DMS114 treated with DMSO at 0.1 percent for 48 hours (cell line): ENCODE measurements around the gene CDC42BPA.
"Not testable (repeated sequence)": the region's sequence is repeated elsewhere in the genome, so short reads cannot be mapped to it uniquely, and the experiment has no call there.

Experiments
- DNase-seq: peaks from one replicate; lab custom pipeline; 2025; ENCODE audit not compliant: unreplicated experiment; lab: John Stamatoyannopoulos, UW

CDC42BPA gene

GRCh38 chr1:227308367-227309336 is 9.6 kb downstream of the CDC42BPA start:
- no peak for DNase-seq

DNA sequence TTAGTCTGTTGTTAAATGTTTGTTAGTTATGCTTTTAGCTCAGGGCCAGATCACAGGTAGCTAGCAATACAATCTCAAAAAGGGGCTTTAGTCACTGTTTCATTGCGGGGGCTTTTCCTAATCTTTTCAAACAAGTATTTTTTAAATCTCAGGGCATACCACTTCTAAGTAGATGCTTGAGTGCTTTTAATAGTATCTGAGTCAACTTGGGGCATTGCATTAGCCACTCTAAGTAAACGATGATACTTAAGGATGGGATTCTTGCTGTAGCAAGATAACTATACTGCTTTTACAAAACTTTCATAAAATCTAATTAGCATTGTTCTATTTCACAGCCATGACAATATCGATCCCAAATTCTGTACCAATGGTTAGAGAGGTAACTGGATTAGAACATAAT is 11.6 kb downstream of the CDC42BPA start:
- DNase-seq: no peak

DNA sequence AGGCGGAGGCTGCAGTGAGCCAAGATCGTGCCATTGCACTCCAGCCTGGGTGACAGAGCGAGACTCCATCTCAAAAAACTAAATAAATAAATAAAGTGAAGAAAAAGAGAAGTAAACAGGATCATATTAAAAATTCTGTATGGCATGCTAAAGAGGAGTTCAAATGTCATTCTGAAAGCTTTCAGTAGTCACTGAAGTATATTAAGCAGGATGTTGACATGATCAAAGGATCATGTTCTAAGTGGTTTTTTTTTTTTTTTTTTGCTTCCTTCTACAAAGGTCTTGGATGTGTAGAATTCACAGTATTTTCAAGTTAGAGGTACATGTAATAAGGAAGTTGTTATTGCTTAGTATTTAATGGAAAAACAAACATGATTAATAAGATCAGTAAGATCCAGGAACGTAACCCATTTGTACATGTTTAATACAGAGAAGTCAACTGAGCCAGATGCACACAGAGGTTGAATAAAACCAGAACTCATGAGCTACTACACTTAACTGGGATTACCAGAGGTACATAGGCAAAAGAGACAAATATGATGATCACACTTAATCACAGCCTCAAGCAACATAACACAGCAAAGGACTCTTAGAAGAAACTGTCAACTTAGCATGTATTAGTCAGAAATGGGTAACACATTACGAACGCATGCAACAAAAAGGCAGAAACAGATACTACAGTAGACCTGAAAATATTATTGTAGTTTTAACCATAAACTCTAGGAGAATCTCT is 12.2 kb downstream of the CDC42BPA start:
- no peak for DNase-seq

DNA sequence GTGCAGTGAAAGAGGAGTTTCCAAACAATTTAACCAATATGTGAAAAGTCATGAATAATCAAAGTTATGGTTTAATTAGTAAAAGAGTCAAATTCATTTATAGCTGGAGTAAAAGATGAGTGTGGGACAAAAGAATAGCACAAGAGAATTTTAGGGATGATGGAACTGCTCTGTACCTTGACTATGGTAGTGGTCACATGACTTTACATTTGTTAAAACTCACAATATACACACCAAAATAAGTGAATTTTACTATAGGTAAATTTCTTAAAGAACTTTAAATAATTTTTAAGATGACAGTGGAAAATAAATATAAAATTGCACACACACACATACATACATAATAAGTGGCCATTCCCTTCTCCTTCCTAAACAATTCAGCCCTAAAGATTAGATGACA is 13.6 kb downstream of the CDC42BPA start:
- no peak for DNase-seq

- no peak for DNase-seq
These were observed 14.6 kb downstream of the CDC42BPA start for GRCh38 chr1:227303662-227304061.

- no peak for DNase-seq
These were observed 17.6 kb downstream of the CDC42BPA start for GRCh38 chr1:227300682-227301081.

GRCh38 chr1:227299688-227300087 is 18.6 kb downstream of the CDC42BPA start:
- DNase-seq: no peak

- no peak for DNase-seq
These were observed 19.1 kb downstream of the CDC42BPA start for GRCh38 chr1:227299241-227299627.

DNA sequence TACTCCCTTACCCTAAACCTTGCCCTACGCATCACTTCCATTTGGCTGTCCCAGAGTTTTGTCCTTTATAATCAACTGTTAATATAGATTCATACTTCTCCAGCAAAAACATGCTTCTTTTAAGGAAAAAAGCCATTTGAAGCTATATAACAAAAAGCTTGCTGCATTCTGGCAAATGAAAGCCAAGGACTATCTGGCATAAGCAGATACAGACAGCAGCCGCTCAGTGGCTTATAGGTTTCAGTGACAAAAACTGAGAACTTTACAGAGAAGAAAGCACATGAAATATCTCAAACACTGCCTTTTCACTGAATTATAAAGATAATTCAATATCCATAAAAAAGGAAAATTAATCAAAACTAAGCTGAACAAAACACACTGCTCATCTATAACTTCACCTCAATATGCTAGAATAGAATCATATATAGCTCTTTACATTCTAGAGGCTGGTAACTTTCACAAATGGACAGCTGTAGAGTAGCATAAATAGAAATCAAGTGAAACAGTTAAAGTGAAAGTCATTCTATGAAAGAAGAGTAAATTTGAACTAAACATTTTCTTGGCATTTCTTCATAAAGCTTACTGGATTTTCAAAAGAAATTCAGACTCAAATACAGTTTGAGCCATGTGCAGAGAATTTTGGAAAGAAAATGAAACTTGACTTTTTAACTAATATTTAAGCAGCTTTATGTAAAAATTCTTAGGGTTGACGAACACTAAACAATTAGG is 19.6 kb downstream of the CDC42BPA start:
- DNase-seq: no peak

- no peak for DNase-seq
These were observed 21.1 kb downstream of the CDC42BPA start for GRCh38 chr1:227297073-227297793.

DNA sequence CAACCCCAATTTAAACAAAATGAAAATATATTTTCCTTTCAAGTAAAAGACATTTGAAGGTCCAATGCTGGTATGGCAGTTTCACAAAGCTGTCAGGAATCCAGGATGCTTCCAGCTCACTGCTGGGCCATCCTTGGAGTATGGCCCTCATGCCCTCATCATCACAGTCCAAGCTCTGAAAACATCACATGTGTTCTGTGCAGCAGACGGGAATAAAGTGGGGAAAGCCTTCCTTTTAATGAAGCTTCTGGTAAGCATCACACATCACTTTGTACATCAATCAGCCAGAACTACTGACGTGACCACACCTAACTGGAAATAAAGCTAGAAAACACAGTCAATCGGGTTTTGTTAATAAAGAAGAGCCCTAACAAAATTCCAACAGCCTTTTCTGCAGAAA is 22.7 kb downstream of the CDC42BPA start:
- DNase-seq: no peak

DNA sequence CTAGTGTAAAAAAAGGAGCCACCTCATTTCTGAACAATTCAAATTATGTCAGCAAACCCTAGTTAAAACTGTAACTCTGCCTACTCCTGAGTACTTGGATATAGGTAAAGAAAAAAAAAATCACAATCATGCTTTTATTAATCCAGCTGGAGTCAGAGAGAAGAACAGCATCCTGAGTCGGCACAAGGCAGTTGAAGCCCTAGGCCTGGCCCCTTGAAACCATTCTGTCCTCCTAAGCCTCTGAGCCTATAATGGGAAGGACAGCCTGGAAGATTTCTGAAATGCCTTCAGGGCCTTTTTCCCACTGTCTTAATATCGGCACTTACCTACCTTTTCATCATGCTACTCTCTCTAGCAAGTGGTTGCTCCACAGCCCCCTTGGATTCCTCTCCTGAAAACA is 32.5 kb downstream of the CDC42BPA start:
- DNase-seq: no peak

DNA sequence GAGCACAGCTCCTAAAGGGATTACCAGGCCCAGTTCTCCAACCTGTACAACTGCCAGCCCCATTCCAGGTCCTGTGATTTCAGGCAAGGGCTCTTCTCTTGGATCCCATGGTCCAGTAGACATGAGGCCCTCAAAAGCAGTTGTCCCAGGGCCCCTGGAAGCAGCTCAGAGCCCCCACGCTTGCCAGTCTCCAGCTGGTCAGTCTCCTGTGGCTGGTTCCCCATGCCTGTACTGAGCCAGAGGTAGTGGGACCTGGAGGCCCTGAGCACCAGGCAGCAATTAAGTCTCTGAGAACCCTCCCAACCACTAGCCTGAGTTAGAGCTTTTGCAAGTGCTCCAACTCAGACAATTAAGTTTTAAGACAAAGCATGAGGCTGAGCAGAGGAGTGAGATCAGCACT is 36.9 kb downstream of the CDC42BPA start:
- no peak for DNase-seq

GRCh38 chr1:227280836-227281235 is 37.5 kb downstream of the CDC42BPA start:
- no peak for DNase-seq

- not testable (repeated sequence) for DNase-seq
These were observed 42.1 kb downstream of the CDC42BPA start for GRCh38 chr1:227276156-227276693.

GRCh38 chr1:227273557-227273956 is 44.7 kb downstream of the CDC42BPA start:
- no peak for DNase-seq

- DNase-seq: no peak
These were observed 45.9 kb downstream of the CDC42BPA start for GRCh38 chr1:227272428-227272827.

GRCh38 chr1:227270554-227270953 is 47.7 kb downstream of the CDC42BPA start:
- no peak for DNase-seq

DNA sequence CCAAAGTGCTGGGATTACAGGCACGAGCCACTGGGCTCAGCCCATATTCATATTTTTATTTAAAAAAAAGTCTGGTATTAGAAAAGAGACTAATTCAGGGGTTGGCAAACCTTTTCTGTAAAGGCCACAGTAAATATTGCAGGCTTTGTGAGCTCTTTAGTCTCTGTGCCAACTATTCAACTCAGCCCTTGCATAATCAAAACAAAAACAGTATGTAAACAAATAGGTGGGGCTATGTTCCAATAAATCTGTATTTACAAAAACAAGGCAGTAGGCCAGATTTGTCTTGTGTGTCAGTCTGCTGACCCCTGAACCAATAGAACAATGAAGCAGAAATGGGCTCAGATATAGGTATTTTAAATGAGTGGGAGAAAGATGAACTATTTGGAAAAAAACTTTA is 49.3 kb downstream of the CDC42BPA start:
- no peak for DNase-seq

DNA sequence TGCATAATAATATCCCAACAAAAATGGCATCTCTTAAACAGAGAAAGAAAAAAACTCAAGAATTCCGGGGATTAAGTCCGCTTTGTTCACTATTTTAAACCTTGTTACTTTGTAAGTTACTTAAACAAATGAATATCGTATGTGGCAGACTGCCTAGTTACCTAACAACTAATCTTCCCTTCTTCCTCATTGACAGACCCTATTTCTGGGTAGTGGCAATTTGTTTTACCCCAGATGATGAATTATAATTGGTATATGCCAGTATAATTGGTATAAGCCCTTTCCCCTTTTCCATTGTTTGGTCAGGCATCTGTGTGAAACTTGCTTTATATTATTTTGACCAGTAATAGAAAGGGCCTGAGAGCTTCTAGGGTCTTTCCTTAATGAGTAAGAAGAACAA is 52.4 kb downstream of the CDC42BPA start:
- DNase-seq: no peak

DNA sequence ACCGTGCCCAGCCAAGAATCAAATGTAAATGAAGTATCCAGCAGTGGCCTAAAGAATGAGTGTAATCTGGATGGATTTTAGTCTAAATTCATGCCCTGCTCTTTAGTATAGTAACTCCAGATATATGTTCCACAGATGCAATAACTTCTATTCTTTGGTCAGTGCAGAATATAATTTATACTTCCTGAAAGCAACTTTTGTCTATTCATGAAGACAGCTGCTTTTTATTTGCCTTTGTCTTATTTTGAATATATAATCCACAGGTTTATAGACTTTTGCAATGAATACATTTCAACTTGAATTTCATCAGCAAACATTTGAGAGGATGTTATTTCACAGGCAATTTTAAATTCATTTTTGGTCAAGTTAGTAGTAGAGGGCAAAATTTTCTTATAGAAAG is 54.4 kb downstream of the CDC42BPA start:
- no peak for DNase-seq
